Measurements from ENCODE around the gene ECE1.

ECE1 gene

DNA sequence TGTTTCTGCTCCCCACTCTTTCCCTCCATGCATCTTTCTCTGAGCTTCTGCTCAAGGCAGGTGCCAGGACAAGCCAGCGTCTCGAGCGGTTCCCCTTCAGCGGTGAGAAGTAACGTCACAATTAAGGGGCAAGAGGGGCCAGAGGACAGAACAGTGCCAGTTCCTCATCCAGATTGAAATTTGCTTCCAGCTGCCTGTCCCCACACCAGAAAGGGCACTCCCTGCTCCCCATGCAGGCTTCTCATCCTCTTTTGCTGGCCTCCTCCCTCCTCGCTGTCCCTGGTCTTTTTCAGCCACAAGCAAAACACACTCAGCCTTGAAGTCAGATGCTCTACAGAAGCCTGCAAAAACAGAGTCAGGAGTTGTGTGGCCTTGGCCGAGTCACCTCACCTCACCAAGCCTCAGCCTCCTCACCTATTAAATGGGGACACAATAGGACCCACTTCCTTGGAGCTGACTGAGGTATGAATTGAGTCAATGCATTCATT lies 35.0 kb upstream of the ECE1 start:
- no peak for DNase-seq

GRCh38 chr1:21324368-21325141 lies 34.3 kb upstream of the ECE1 start:
- peak; percentile 65 for DNase-seq

GRCh38 chr1:21323091-21323490 lies 32.8 kb upstream of the ECE1 start:
- no peak for DNase-seq

DNA sequence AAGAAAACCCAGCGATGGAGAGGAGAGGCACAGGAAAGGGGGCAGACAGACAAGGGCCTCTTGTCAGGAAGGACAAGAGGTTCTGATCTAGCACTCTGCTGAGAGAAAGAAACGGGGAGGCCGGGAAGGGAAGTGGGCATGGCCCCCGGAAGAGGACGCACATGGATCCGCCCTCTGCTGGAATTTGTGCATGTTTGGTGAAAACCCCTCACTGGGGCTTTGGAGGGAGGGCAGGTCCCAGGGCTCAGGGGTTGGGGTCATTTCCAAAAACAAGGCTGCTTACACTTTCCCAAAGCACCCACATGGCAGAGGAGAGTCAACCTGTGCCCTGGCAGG lies 32.4 kb upstream of the ECE1 start:
- DNase-seq: no peak

- DNase-seq: no peak
Observed at GRCh38 chr1:21321963-21322680, 31.9 kb upstream of the ECE1 start.

GRCh38 chr1:21320410-21321108 lies 30.3 kb upstream of the ECE1 start:
- DNase-seq: no peak

GRCh38 chr1:21319447-21320407 lies 29.5 kb upstream of the ECE1 start:
- DNase-seq: no peak

DNA sequence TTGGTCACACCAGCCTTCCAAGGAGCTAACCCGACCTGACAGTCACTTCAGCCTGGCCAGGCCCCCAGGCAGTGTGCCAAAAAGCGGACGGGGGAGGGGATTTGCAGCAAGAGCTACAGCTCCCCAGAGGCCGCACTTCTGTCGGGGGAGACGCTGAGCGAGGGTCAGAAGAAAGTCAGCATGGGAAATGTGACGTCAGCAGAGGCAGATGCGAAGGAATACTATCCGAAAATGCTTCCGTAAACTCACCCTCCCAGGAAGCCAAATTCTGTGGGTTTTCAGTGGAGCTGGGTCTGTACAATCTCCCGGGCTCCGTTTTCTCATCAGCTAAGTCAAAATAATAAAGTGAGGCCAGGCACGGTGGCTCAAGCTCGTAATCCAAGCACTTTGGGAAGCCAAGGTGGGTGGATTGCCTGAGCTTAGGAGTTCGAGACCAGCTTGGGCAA lies 28.5 kb upstream of the ECE1 start:
- peak; percentile 82 for DNase-seq

- no peak for DNase-seq
Observed at GRCh38 chr1:21318057-21318713, 27.9 kb upstream of the ECE1 start.

DNA sequence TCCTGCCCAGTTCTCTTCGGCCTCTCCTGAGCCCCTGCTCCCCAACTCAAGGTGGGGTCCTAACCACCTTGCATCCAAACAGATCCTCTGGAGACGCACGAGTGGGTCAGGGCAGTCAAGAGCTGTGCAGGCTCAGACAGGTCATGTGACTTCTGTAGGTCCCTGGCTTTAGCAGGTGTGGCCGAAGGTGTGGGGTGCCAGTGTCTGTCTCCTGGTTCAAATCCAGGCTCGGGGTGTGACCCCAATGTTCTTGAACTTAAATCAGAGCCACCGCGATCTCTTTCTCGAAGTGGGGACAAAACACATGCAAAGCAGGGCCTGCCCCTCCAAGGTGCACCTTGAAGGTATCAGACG lies 27.4 kb upstream of the ECE1 start:
- DNase-seq: no peak

- no peak for DNase-seq
Observed at GRCh38 chr1:21317035-21317689, 26.9 kb upstream of the ECE1 start.

DNA sequence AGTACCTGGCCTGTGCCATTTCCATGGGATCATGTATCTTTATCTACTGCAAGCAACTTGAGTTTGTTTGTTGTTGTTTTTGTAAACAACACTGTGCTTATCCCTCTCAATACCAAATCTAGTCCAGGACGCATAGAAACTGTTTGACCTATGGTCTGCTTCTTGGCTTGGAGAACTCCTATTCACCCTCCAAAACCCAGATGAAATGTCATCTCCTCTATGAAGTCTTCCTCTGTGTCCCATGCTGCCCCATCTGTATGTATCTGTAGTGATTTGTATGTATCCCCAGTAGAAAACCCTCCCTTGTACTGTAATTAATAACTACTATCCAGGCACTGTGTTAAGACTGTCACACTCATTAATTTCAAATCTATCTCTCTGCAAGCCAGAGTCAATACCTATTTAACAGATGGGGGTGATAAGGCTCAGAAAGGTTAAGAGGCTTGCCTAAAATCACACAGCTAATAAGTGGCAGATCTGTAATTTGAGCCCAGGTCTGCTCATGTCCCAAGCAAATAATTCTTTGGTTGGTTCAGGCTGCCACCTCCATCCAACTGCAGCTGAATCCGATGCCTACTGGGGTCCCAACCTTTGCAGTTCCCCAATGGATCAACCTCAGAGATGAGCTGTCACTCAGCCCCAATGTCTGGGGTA lies 24.6 kb upstream of the ECE1 start:
- DNase-seq: no peak

GRCh38 chr1:21313886-21314721 lies 23.8 kb upstream of the ECE1 start:
- DNase-seq: peak; percentile 68

DNA sequence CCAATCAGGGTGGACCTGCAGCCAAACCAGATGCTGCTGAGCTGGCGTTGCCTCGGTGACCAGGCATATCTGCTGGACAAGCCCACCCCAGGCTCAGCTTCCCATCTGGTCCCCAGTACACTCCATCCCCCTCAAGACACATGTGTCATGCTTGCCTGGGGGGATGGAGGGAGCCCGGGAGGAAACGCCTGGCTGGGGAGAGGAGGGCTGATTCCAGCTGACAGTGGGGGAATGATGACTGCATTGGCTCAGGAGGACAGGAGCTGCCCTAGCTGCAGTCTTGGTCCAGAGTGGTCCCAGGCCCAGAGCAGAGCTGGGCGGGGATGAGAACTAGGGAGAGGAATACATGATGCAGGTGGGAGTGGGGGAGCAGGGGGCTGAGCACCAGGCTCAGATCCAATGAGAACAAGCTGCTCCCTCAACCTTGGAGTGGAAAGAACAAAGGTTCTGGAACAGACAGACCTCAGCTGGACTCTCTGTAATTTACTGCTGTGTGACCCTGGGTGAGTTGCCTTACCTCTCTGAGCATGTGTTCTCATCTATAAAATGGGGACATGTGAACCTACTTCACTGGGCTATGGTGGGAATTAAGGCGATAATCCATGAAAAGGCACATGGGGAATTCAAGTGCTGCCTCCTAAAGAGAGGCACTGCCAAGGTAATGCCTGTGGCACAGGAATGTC lies 23.1 kb upstream of the ECE1 start:
- no peak for DNase-seq

DNA sequence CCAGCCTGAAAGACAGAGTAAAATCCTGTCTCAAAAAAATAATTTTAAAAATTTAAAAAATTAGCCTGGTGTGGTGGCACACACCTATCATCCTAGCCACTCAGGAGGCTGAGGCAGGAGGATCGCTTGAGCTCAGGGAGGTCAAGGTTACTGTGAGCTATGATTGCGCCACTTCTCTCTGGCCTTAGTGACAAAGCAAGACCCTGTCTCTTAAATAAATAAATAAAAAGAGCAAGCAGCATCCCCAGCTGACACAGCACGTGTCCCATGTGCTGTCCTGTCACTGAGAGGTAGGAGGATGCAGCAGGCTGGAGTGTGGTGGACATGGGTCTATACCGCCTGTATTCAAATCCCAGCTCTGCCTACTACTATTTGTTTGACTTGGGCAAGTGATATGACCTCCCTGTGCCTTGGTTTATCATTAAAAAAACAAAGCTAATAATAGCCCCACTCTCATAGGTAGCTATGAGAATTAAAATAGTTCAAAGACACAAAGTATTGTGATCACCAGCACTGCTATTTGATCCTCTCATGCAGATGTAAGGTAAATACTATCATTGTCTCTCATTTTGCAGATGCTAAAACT lies 22.2 kb upstream of the ECE1 start:
- no peak for DNase-seq

- no peak for DNase-seq
Observed at GRCh38 chr1:21311016-21311415, 20.8 kb upstream of the ECE1 start.

GRCh38 chr1:21308847-21309652 lies 18.8 kb upstream of the ECE1 start:
- no peak for DNase-seq

GRCh38 chr1:21308330-21308729 lies 18.1 kb upstream of the ECE1 start:
- no peak for DNase-seq
